ENCODE measurements around the gene PHF20. TPM values are rescaled to one million over a fixed set of nuclear protein-coding genes. Genes with fewer than 3 reads are reported as not detected.

The PHF20 gene
- total RNA-seq, 1 donor from 2014 or later, result 40.1 TPM

DNA sequence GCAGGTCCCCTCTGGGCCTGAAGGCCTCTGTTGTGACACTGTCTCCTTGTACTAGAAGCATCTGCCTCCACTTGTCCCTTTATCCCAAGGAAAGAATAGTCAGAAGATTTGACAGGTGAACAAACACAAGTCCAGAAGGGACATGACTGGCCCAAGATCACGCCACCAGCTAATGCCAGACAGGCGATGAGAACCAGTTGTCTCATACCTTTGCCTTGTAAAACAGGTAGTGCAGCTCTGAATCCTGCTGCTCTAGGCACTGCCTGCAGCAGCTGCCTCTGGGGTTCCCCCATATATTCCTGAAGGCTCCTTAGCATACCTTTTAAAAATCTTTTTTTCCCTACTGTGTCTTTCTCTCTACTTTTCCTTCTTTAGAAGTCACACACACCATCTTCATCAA is 157.5 kb downstream of the PHF20 start:
- peaks cover 16% of the 10 kb centered on the region for H3K36me3 ChIP-seq (ENCODE audit: insufficient read depth, low read length)
- Mint-ChIP-seq H3K4me3 (ENCODE audit: unreplicated experiment) (no peak overlapping the region), H3K36me3 (ENCODE audit: low read depth, unreplicated experiment) (peaks cover 31% of the 10 kb centered on the region), H3K27ac (ENCODE audit: unreplicated experiment) (no peak overlapping the region), H3K27me3 (ENCODE audit: low read depth, unreplicated experiment) (no peaks in the 10 kb centered on the region), H3K9me3 (ENCODE audit: unreplicated experiment) (peaks cover 2% of the 10 kb centered on the region), H3K4me1 (ENCODE audit: low read depth, unreplicated experiment) (no peaks in the 10 kb centered on the region)
- H3K27me3 ChIP-seq (ENCODE audit: insufficient read depth, low read length), result no peaks in the 10 kb centered on the region
- DNase-seq (ENCODE audit: low read depth) (no peak), FAIRE-seq (no peak)
- H4K20me1 ChIP-seq (ENCODE audit: insufficient read depth, low read length), result peaks cover 10% of the 10 kb centered on the region
- no peak overlapping the region for H3K4me3 ChIP-seq (ENCODE audit: insufficient read depth, low read depth, low read length)
- H3K27ac ChIP-seq (ENCODE audit: low read depth, low read length), result no peak overlapping the region
- no peak for TF ChIP-seq EZH2 (IDR thresholded peaks at IDR 0.05; ENCODE audit: insufficient read depth, low read length)
- TF ChIP-seq CTCF (IDR thresholded peaks at IDR 0.05; ENCODE audit: insufficient read depth, low read depth, low read length), result no peak
- no peaks in the 10 kb centered on the region for H3K79me2 ChIP-seq (ENCODE audit: insufficient read depth, low read length)
- no peaks in the 10 kb centered on the region for H3K9me3 ChIP-seq (ENCODE audit: insufficient read depth, low read depth, low read length)
- no peak overlapping the region for H3K4me2 ChIP-seq (ENCODE audit: low read length)
- H2AFZ ChIP-seq (ENCODE audit: low read depth, low read length), result no peak overlapping the region
- no peaks in the 10 kb centered on the region for H3K4me1 ChIP-seq (ENCODE audit: insufficient read depth, low read length)
- no peak overlapping the region for H3K9ac ChIP-seq (ENCODE audit: low read length)

DNA sequence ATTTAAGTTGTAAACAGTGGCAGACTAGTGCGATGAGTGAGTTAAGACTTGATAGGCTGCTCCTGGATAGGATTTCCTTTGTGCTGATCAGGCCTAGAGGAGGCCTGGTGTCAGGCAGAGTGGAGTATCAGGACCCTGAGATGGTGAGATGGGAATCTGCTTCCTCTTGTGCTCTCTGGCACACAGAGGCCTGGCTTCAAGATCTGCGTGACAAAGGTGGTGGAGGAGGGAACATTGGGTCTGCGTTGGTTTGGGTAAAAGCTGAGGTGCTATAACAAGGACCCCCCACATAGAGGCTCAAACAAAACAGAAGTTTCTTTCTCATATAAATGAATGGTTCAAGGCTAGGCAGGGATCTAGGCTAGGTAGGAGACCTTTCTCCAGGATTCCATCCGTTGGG is 162.2 kb downstream of the PHF20 start:
- no peaks in the 10 kb centered on the region for H3K4me1 Mint-ChIP-seq (ENCODE audit: low read depth, unreplicated experiment)
- H3K9me3 Mint-ChIP-seq (ENCODE audit: unreplicated experiment), result peaks cover 2% of the 10 kb centered on the region
- H3K9ac ChIP-seq (ENCODE audit: low read length), result no peak overlapping the region
- peaks cover 17% of the 10 kb centered on the region for H4K20me1 ChIP-seq (ENCODE audit: insufficient read depth, low read length)
- H3K4me1 ChIP-seq (ENCODE audit: insufficient read depth, low read length), result no peaks in the 10 kb centered on the region
- no peak for TF ChIP-seq CTCF (IDR thresholded peaks at IDR 0.05; ENCODE audit: insufficient read depth, low read depth, low read length)
- no peak for TF ChIP-seq EZH2 (IDR thresholded peaks at IDR 0.05; ENCODE audit: insufficient read depth, low read length)
- no peaks in the 10 kb centered on the region for H3K27me3 Mint-ChIP-seq (ENCODE audit: low read depth, unreplicated experiment)
- H3K79me2 ChIP-seq (ENCODE audit: insufficient read depth, low read length), result no peaks in the 10 kb centered on the region
- no peak overlapping the region for H3K4me2 ChIP-seq (ENCODE audit: low read length)
- H3K27me3 ChIP-seq (ENCODE audit: insufficient read depth, low read length), result no peaks in the 10 kb centered on the region
- H3K27ac ChIP-seq (ENCODE audit: low read depth, low read length), result no peak overlapping the region
- H3K4me3 ChIP-seq (ENCODE audit: insufficient read depth, low read depth, low read length), result no peak overlapping the region
- no peak overlapping the region for H3K27ac Mint-ChIP-seq (ENCODE audit: unreplicated experiment)
- no peak overlapping the region for H2AFZ ChIP-seq (ENCODE audit: low read depth, low read length)
- H3K9me3 ChIP-seq (ENCODE audit: insufficient read depth, low read depth, low read length), result no peaks in the 10 kb centered on the region
- H3K36me3 Mint-ChIP-seq (ENCODE audit: low read depth, unreplicated experiment), result peaks cover 28% of the 10 kb centered on the region
- FAIRE-seq, result no peak
- DNase-seq (ENCODE audit: low read depth), result no peak
- no peak overlapping the region for H3K4me3 Mint-ChIP-seq (ENCODE audit: unreplicated experiment)
- peaks cover 6% of the 10 kb centered on the region for H3K36me3 ChIP-seq (ENCODE audit: insufficient read depth, low read length)

- H3K4me2 ChIP-seq (ENCODE audit: low read length), result no peak overlapping the region
- FAIRE-seq, result no peak
- H3K36me3 Mint-ChIP-seq (ENCODE audit: low read depth, unreplicated experiment), result peaks cover 14% of the 10 kb centered on the region
These were observed 167.4 kb downstream of the PHF20 start for GRCh38 chr20:35939264-35939663.

More at GRCh38 chr20:35939264-35939663, 167.4 kb downstream of the PHF20 start:
- H3K36me3 ChIP-seq (ENCODE audit: insufficient read depth, low read length), result peaks cover 10% of the 10 kb centered on the region
- Mint-ChIP-seq H3K9me3 (ENCODE audit: unreplicated experiment) (no peaks in the 10 kb centered on the region), H3K4me3 (ENCODE audit: unreplicated experiment) (no peak overlapping the region), H3K27me3 (ENCODE audit: low read depth, unreplicated experiment) (no peaks in the 10 kb centered on the region), H3K27ac (ENCODE audit: unreplicated experiment) (no peak overlapping the region), H3K4me1 (ENCODE audit: low read depth, unreplicated experiment) (no peaks in the 10 kb centered on the region)
- no peak overlapping the region for H3K9ac ChIP-seq (ENCODE audit: low read length)
- no peaks in the 10 kb centered on the region for H3K27me3 ChIP-seq (ENCODE audit: insufficient read depth, low read length)
- TF ChIP-seq EZH2 (IDR thresholded peaks at IDR 0.05; ENCODE audit: insufficient read depth, low read length), result no peak
- no peak for TF ChIP-seq CTCF (IDR thresholded peaks at IDR 0.05; ENCODE audit: insufficient read depth, low read depth, low read length)
- H3K79me2 ChIP-seq (ENCODE audit: insufficient read depth, low read length), result no peaks in the 10 kb centered on the region
- no peak for DNase-seq (ENCODE audit: low read depth)
- no peak overlapping the region for H3K27ac ChIP-seq (ENCODE audit: low read depth, low read length)
- no peaks in the 10 kb centered on the region for H3K9me3 ChIP-seq (ENCODE audit: insufficient read depth, low read depth, low read length)
- H2AFZ ChIP-seq (ENCODE audit: low read depth, low read length), result no peak overlapping the region
- H3K4me1 ChIP-seq (ENCODE audit: insufficient read depth, low read length), result no peaks in the 10 kb centered on the region
- H4K20me1 ChIP-seq (ENCODE audit: insufficient read depth, low read length), result peaks cover 30% of the 10 kb centered on the region
- H3K4me3 ChIP-seq (ENCODE audit: insufficient read depth, low read depth, low read length), result no peak overlapping the region

Measured in astrocyte (in vitro differentiated cells and primary cell).